Testis (tissue), 5 donors: Measurements from ENCODE around the gene CETN1. TPM values are rescaled to one million over a fixed set of nuclear protein-coding genes. Genes with fewer than 3 reads are reported as not detected.

ENCODE experiments used
- DNase-seq: peaks from one replicate; pipeline ENCODE4 v3.0.0-alpha.2; 2019
- H3K27ac ChIP-seq, 2 donors: fragments of 200-600 bp; sonication (generic); one replicate each; pipeline ENCODE4 v1.5.1; 2019
- H3K27me3 ChIP-seq: fragments of 200-600 bp; sonication (generic); one replicate; pipeline ENCODE4 v1.5.1; 2019
- H3K36me3 ChIP-seq: fragments of 200-600 bp; sonication (generic); one replicate; pipeline ENCODE4 v1.5.1; 2017; ENCODE audit warnings: low read depth; ENCODE audit errors: missing control alignments
- H3K4me1 ChIP-seq: fragments of 200-600 bp; sonication (generic); one replicate; pipeline ENCODE4 v1.5.1; 2019
- H3K4me3 ChIP-seq, 2 donors: fragments of 200-600 bp; sonication (generic); one replicate each; pipeline ENCODE4 v1.5.1; 2017 to 2019
- H3K9me3 ChIP-seq: fragments of 200-600 bp; sonication (generic); one replicate; pipeline ENCODE4 v1.5.1; 2017
- CTCF ChIP-seq, 3 experiments: fragments of 450-650 bp in 2 of 3; fragments of 200-600 bp in 1 of 3; sonication (generic) in 1 of 3; IDR thresholded peaks; one replicate each; pipeline ENCODE4 v1.5.1; 2016 to 2019; ENCODE audit warnings: antibody characterized with exemption in 3 of 3, mild to moderate bottlenecking in 2 of 3, moderate library complexity in 1 of 3
- POLR2A ChIP-seq: fragments of 450-650 bp; IDR thresholded peaks from one replicate; pipeline ENCODE4 v1.6.1; 2017; ENCODE audit warnings: antibody characterized with exemption, mild to moderate bottlenecking, moderate library complexity
- WGBS, 2 donors: methylation state at CpG; one replicate each; pipeline ENCODE4 v1.1.5; 2018; 5-methylcytosine and 5-hydroxymethylcytosine counted together
- intact Hi-C: fragments of 100-400 bp; cut with DNase I; formaldehyde crosslinking; loops from one replicate; pipeline ENCODE4 v1.15.1; 2023; ENCODE audit warnings: low total_unique reads
- long read RNA-seq, 2 donors: transcript quantifications; one replicate each; lab custom pipeline, GENCODE V29; 2026
- polyA plus RNA-seq: library from polyadenylated mRNA; stranded (reverse); fragments of 350-450 nt; fragmentation: Illumina TruSeq; extraction: RNeasy Lipid Tissue Mini Kit (QIAGEN cat#74804); gene quantifications from one replicate; pipeline ENCODE4 v1.2.3, GENCODE V29; 2014; ENCODE audit warnings: low read depth, low replicate concordance; ENCODE audit not compliant: insufficient read depth
- total RNA-seq, 2 donors: library from RNA; depleted of rRNA; stranded (reverse); fragments of >200 nt; gene quantifications; one replicate each; pipeline ENCODE4 v1.2.3, GENCODE V29; 2016

The CETN1 gene
- total RNA-seq, result 10 to 100 TPM; 53.3 to 70.5 TPM
- polyA plus RNA-seq, result 289 TPM
- long read RNA-seq, donor 1, partial matches to known transcripts, result 0 of 1 reads
- long read RNA-seq, donor 1, other reads (novel, unspliced or antisense), result 0 of 1 reads
- long read RNA-seq, donor 2, result 0 reads

- no peak for TF ChIP-seq CTCF (IDR thresholded peaks at IDR 0.05)
- H3K4me1 ChIP-seq, result no peaks in the 10 kb centered on the region
- peak within 1 kb of the TSS; percentile 47 to 51 for H3K4me3 ChIP-seq
- H3K36me3 ChIP-seq, result no peaks in the 10 kb centered on the region
- intact Hi-C loops, result no loop called here
- DNase-seq, result peak; percentile 33
- 75 to 76% methylated on average over 22 to 38 of the region's 38 CpGs for WGBS, 2 donors
- no peaks in the 10 kb centered on the region for H3K9me3 ChIP-seq
- no peaks in the 10 kb centered on the region for H3K27me3 ChIP-seq
- H3K27ac ChIP-seq, result no peak within 1 kb of the TSS
These were observed at the start of gene CETN1 for GRCh38 chr18:580154-580553. Gene CETN1 (plus strand): TSS chr18:580380. CDS start chr18:580409, 29 bp downstream.

DNA sequence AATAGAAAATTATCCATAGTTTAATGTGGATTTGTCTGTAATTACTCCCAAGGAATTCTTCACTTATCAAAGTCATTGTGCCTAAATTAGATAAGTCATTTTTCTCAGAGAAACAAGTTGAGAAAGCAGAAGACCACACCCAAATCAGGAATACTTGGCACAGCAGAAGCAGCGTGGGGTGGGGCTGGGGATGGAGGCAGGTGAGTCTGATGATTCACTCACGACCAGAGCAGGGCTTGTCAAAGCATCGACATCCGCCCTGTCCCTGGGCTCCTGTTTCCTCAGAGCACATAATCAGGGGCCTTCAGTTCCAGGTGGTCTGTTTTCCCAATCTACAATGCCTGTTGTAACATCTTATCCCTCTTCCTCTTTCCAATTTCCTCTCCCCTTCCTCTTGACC is 48.2 kb upstream of the CETN1 start:
- Histone ChIP-seq H3K36me3 (no peaks in the 10 kb centered on the region), H3K9me3 (no peaks in the 10 kb centered on the region), H3K4me1 (no peaks in the 10 kb centered on the region), H3K27me3 (no peaks in the 10 kb centered on the region), H3K27ac (no peak overlapping the region), H3K4me3 (no peak overlapping the region)
- TF ChIP-seq POLR2A (no peak), CTCF (IDR thresholded peaks at IDR 0.05) (no peak)
- intact Hi-C loops, result no loop called here
- DNase-seq, result no peak
- WGBS, 2 donors, result 89 to 93% methylated on average over 4 of the region's 4 CpGs

GRCh38 chr18:532632-533031 is 47.5 kb upstream of the CETN1 start:
- TF ChIP-seq CTCF (IDR thresholded peaks at IDR 0.05), result no peak
- TF ChIP-seq POLR2A, result no peak
- intact Hi-C loops, result no loop called here
- no peak overlapping the region for H3K27ac ChIP-seq
- no peaks in the 10 kb centered on the region for H3K4me1 ChIP-seq
- no peaks in the 10 kb centered on the region for H3K27me3 ChIP-seq
- DNase-seq, result no peak
- H3K36me3 ChIP-seq, result no peaks in the 10 kb centered on the region
- H3K4me3 ChIP-seq, result no peak overlapping the region
- no peaks in the 10 kb centered on the region for H3K9me3 ChIP-seq

GRCh38 chr18:533995-534601 is 46.1 kb upstream of the CETN1 start:
- Histone ChIP-seq H3K36me3 (no peaks in the 10 kb centered on the region), H3K27ac (no peak overlapping the region), H3K4me1 (no peaks in the 10 kb centered on the region), H3K4me3 (no peak overlapping the region), H3K9me3 (no peaks in the 10 kb centered on the region), H3K27me3 (no peaks in the 10 kb centered on the region)
- WGBS, 2 donors, result 75 to 81% methylated on average over 6 of the region's 6 CpGs
- DNase-seq, result no peak
- intact Hi-C loops, result no loop called here
- TF ChIP-seq CTCF (IDR thresholded peaks at IDR 0.05) (no peak), POLR2A (no peak)

DNA sequence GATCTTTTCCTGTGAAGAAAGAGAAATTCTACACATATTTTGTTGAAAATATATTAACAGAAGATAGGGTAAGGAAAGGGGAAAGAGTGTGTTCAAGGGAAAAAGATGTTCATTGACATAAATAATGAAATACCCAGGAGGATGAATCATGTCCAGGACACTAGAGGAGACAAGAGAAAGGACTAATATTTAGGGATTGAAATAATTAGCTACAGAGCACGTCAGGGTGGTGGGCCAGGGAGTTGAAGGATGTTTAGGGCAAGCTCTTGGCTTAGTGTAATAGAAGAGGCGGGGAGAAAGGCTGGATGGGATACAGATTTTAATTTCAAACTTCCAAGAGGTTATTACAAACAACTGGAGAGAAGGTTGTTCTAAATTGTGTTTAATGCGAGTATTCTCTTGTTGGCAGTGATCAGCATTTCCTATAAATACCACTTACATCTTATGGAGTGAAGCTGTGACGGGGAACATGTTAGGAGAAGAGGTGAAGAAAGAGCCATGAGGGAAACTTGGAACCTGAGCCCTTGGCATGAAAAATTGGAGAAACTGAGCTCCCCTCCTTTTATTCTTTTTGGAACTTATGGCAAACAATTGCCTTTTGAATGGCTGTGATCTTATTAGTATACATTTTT is 36.6 kb upstream of the CETN1 start:
- H3K27ac ChIP-seq, result no peak overlapping the region
- H3K36me3 ChIP-seq, result no peaks in the 10 kb centered on the region
- no peak overlapping the region for H3K4me3 ChIP-seq
- H3K4me1 ChIP-seq, result no peaks in the 10 kb centered on the region
- WGBS, 2 donors, result 78 to 81% methylated on average over 4 of the region's 4 CpGs
- intact Hi-C loops, result no loop called here
- no peaks in the 10 kb centered on the region for H3K27me3 ChIP-seq
- no peak for TF ChIP-seq POLR2A
- TF ChIP-seq CTCF (IDR thresholded peaks at IDR 0.05), result no peak
- DNase-seq, result no peak
- H3K9me3 ChIP-seq, result no peaks in the 10 kb centered on the region
